ENCODE measurements around the gene ARID2.

The ARID2 gene

GRCh38 chr12:45773747-45774146 lies 44.2 kb downstream of the ARID2 start:
- DNase-seq = no peak

GRCh38 chr12:45774508-45775162 lies 45.1 kb downstream of the ARID2 start:
- DNase-seq = no peak

- DNase-seq = no peak
Observed at GRCh38 chr12:45775465-45775864, 46.0 kb downstream of the ARID2 start.

GRCh38 chr12:45775964-45776363 lies 46.5 kb downstream of the ARID2 start:
- DNase-seq = no peak

- DNase-seq = no peak
Observed at GRCh38 chr12:45779936-45780335, 50.4 kb downstream of the ARID2 start.

- DNase-seq = no peak
Observed at GRCh38 chr12:45781080-45781479, 51.6 kb downstream of the ARID2 start.

GRCh38 chr12:45785315-45785714 lies 55.8 kb downstream of the ARID2 start:
- no peak for DNase-seq

- no peak for DNase-seq
Observed at GRCh38 chr12:45789025-45789424, 59.5 kb downstream of the ARID2 start.

GRCh38 chr12:45794422-45794821 lies 64.9 kb downstream of the ARID2 start:
- DNase-seq = no peak

- DNase-seq = no peak
Observed at GRCh38 chr12:45801625-45802024, 72.1 kb downstream of the ARID2 start.

GRCh38 chr12:45803111-45803510 lies 73.6 kb downstream of the ARID2 start:
- no peak for DNase-seq

- no peak for DNase-seq
Observed at GRCh38 chr12:45816652-45817051, 87.1 kb downstream of the ARID2 start.

GRCh38 chr12:45827974-45828373 lies 98.5 kb downstream of the ARID2 start:
- no peak for DNase-seq

- DNase-seq = no peak
Observed at GRCh38 chr12:45828402-45828801, 98.9 kb downstream of the ARID2 start.

- no peak for DNase-seq
Observed at GRCh38 chr12:45831590-45831989, 102.1 kb downstream of the ARID2 start.

- no peak for DNase-seq
Observed at GRCh38 chr12:45833401-45833800, 103.9 kb downstream of the ARID2 start.

GRCh38 chr12:45834809-45835208 lies 105.3 kb downstream of the ARID2 start:
- no peak for DNase-seq

GRCh38 chr12:45839917-45840316 lies 110.4 kb downstream of the ARID2 start:
- no peak for DNase-seq

GRCh38 chr12:45849289-45849688 lies 119.8 kb downstream of the ARID2 start:
- DNase-seq = no peak

GRCh38 chr12:45850302-45850701 lies 120.8 kb downstream of the ARID2 start:
- no peak for DNase-seq

- no peak for DNase-seq
Observed at GRCh38 chr12:45852508-45852907, 123.0 kb downstream of the ARID2 start.

- no peak for DNase-seq
Observed at GRCh38 chr12:45853550-45853949, 124.0 kb downstream of the ARID2 start.

GRCh38 chr12:45863332-45863731 lies 133.8 kb downstream of the ARID2 start:
- DNase-seq = no peak

- DNase-seq = no peak
Observed at GRCh38 chr12:45866299-45866698, 136.8 kb downstream of the ARID2 start.

- no peak for DNase-seq
Observed at GRCh38 chr12:45872446-45872845, 142.9 kb downstream of the ARID2 start.

- DNase-seq = no peak
Observed at GRCh38 chr12:45877069-45877468, 147.6 kb downstream of the ARID2 start.

Measured in activated naive CD4-positive, alpha-beta T cell (primary cell).